GM23338 (cell line): ENCODE measurements around the gene DDX24. TPM values are rescaled to one million over a fixed set of nuclear protein-coding genes. Genes with fewer than 3 reads are reported as not detected.

Source experiments
- ATAC-seq: fragments of 200-7000 bp; cut with Tn5 transposase; 3 replicates; pipeline ENCODE4 v1.9.1; 2020
- DNase-seq: peaks from one replicate; pipeline ENCODE4 v3.0.0-alpha.2; 2015; ENCODE audit warnings: low spot score
- H2AFZ ChIP-seq: fragments of 200-600 bp; sonication (generic); 2 replicates; pipeline ENCODE4 v1.8.0; 2016; ENCODE audit warnings: antibody characterized with exemption, mild to moderate bottlenecking, moderate library complexity
- H3F3A ChIP-seq: fragments of 200-600 bp; sonication (generic); replicated peaks from 2 replicates; pipeline ENCODE4 v1.8.0; 2017; ENCODE audit warnings: antibody characterized with exemption, mixed run types, low read depth
- H3K27ac ChIP-seq: fragments of 200-600 bp; sonication (generic); 2 replicates; pipeline ENCODE4 v1.6.1; 2016; ENCODE audit warnings: low read depth
- H3K27me3 ChIP-seq: fragments of 200-600 bp; sonication (generic); 2 replicates; pipeline ENCODE4 v1.8.0; 2016; ENCODE audit warnings: mild to moderate bottlenecking, mixed run types, moderate library complexity; ENCODE audit not compliant: insufficient read depth
- H3K36me3 ChIP-seq: fragments of 200-600 bp; sonication (generic); 2 replicates; pipeline ENCODE4 v1.8.0; 2016; ENCODE audit warnings: mild to moderate bottlenecking; ENCODE audit not compliant: insufficient read depth
- H3K4me1 ChIP-seq: fragments of 200-600 bp; sonication (generic); 2 replicates; pipeline ENCODE4 v1.8.0; 2016; ENCODE audit warnings: mild to moderate bottlenecking, moderate library complexity; ENCODE audit not compliant: insufficient read depth
- H3K4me2 ChIP-seq: fragments of 200-600 bp; sonication (generic); 2 replicates; pipeline ENCODE4 v1.7.1; 2017; ENCODE audit warnings: mixed run types
- H3K4me3 ChIP-seq: fragments of 200-600 bp; sonication (generic); 2 replicates; pipeline ENCODE4 v1.6.1; 2016; ENCODE audit warnings: mixed run types
- H3K79me2 ChIP-seq: fragments of 200-600 bp; sonication (generic); replicated peaks from 2 replicates; pipeline ENCODE4 v1.8.0; 2017; ENCODE audit warnings: mild to moderate bottlenecking; ENCODE audit not compliant: insufficient read depth
- H3K9me2 ChIP-seq: fragments of 200-600 bp; sonication (generic); 2 replicates; pipeline ENCODE4 v1.8.0; 2017; ENCODE audit not compliant: insufficient read depth
- H4K20me1 ChIP-seq: fragments of 200-600 bp; sonication (generic); replicated peaks from 2 replicates; pipeline ENCODE4 v1.8.0; 2017; ENCODE audit warnings: mild to moderate bottlenecking; ENCODE audit not compliant: insufficient read depth
- H3K27ac Mint-ChIP-seq: 2 replicates; pipeline ENCODE4 v1.8.0; 2020; ENCODE audit warnings: inconsistent platforms, mild to moderate bottlenecking, moderate library complexity, mixed read lengths
- H3K27me3 Mint-ChIP-seq: 3 replicates; pipeline ENCODE4 v1.8.0; 2022; ENCODE audit warnings: low read depth, mild to moderate bottlenecking, moderate library complexity, mixed read lengths, inconsistent platforms; ENCODE audit not compliant: insufficient read depth, poor library complexity
- H3K36me3 Mint-ChIP-seq: 3 replicates; pipeline ENCODE4 v1.8.0; 2021; ENCODE audit warnings: low read depth, mild to moderate bottlenecking, inconsistent platforms, moderate library complexity, mixed read lengths
- H3K4me1 Mint-ChIP-seq: 3 replicates; pipeline ENCODE4 v1.8.0; 2020; ENCODE audit warnings: mild to moderate bottlenecking, inconsistent platforms, mixed read lengths
- H3K4me3 Mint-ChIP-seq: 3 replicates; pipeline ENCODE4 v1.8.0; 2021; ENCODE audit warnings: moderate library complexity, mild to moderate bottlenecking, inconsistent platforms, mixed read lengths
- H3K9me3 Mint-ChIP-seq: 3 replicates; pipeline ENCODE4 v1.8.0; 2020; ENCODE audit warnings: moderate library complexity, mild to moderate bottlenecking, inconsistent platforms, mixed read lengths
- CREB1 ChIP-seq: fragments of 250-450 bp; sonication (Bioruptor Pico); IDR thresholded peaks from 2 replicates; pipeline ENCODE4 v1.5.0; 2020; ENCODE audit warnings: low read depth, mild to moderate bottlenecking, moderate library complexity
- EZH2 ChIP-seq: fragments of 200-600 bp; sonication (generic); IDR thresholded peaks from one replicate; pipeline ENCODE4 v1.8.0; 2017; ENCODE audit warnings: antibody characterized with exemption, mild to moderate bottlenecking, low read depth; ENCODE audit not compliant: unreplicated experiment
- EZH2phosphoT487 ChIP-seq: fragments of 200-600 bp; sonication (generic); IDR thresholded peaks from one replicate; pipeline ENCODE4 v1.8.1; 2018; ENCODE audit warnings: antibody characterized with exemption; ENCODE audit not compliant: unreplicated experiment
- JUNB ChIP-seq: IDR thresholded peaks from one replicate; pipeline ENCODE4 v1.6.1; 2016; ENCODE audit warnings: antibody characterized with exemption; ENCODE audit not compliant: unreplicated experiment
- NANOG ChIP-seq: IDR thresholded peaks from 2 replicates; pipeline ENCODE4 v1.6.1; 2016; ENCODE audit warnings: antibody characterized with exemption, borderline replicate concordance
- POLR2AphosphoS5 ChIP-seq: IDR thresholded peaks from 2 replicates; pipeline ENCODE4 v1.6.1; 2016; ENCODE audit warnings: antibody characterized with exemption, low read depth
- REST ChIP-seq: IDR thresholded peaks from one replicate; pipeline ENCODE4 v1.6.1; 2018; ENCODE audit warnings: antibody characterized with exemption; ENCODE audit not compliant: unreplicated experiment
- STAT1 ChIP-seq: IDR thresholded peaks from one replicate; pipeline ENCODE4 v1.6.1; 2016; ENCODE audit warnings: antibody characterized with exemption; ENCODE audit not compliant: unreplicated experiment
- ZNF114 ChIP-seq: fragments of 250-450 bp; sonication (Bioruptor Pico); IDR thresholded peaks from 2 replicates; pipeline ENCODE4 v1.5.0; 2020; ENCODE audit warnings: mild to moderate bottlenecking, moderate library complexity
- ZNF331 ChIP-seq: fragments of 250-450 bp; sonication (Bioruptor Pico); IDR thresholded peaks from 2 replicates; pipeline ENCODE4 v1.5.0; 2020; ENCODE audit warnings: low read depth, mild to moderate bottlenecking, moderate library complexity
- ZNF462 ChIP-seq: fragments of 250-450 bp; sonication (Bioruptor Pico); IDR thresholded peaks from 2 replicates; pipeline ENCODE4 v1.5.0; 2020; ENCODE audit warnings: mild to moderate bottlenecking, moderate library complexity
- polyA plus RNA-seq: library from polyadenylated mRNA; unstranded; fragments of >200 nt; fragmentation: Nextera tagmentation; extraction: Ambion mirVana; gene quantifications from 2 replicates; pipeline ENCODE4 v1.2.1, GENCODE V29; 2016
- total RNA-seq: library from RNA; depleted of rRNA; stranded (reverse); fragments of >200 nt; shearing (Covaris generic); gene quantifications from 2 replicates; pipeline ENCODE4 v1.2.3, GENCODE V29; 2014
- TF ChIP-seq, protein P1 (sequence below), 2 experiments: fragments of 200-600 bp in 1 of 2; sonication (generic) in 1 of 2; conservative IDR thresholded peaks; 2 replicates each; pipeline versions ENCODE4 v1.5.1 to v1.6.1; 2016 to 2017; ENCODE audit warnings: antibody characterized with exemption in 2 of 2, low read depth in 2 of 2, mild to moderate bottlenecking in 2 of 2, moderate library complexity in 1 of 2
- TF ChIP-seq, protein P2 (sequence below): IDR thresholded peaks from 2 replicates; pipeline ENCODE4 v1.6.1; 2016; ENCODE audit warnings: antibody characterized with exemption

Gene DDX24
- total and polyA plus RNA-seq, 2 experiments from 2014 or later, result 150 to 265 TPM

- Histone ChIP-seq H3F3A (no peaks in the 10 kb centered on the region), H3K27ac (no peak overlapping the region), H2AFZ (peak overlapping the region; percentile 87), H3K27me3 (no peaks in the 10 kb centered on the region), H3K4me2 (peak overlapping the region; percentile 87), H3K79me2 (peaks cover 53% of the 10 kb centered on the region), H3K36me3 (peaks cover 5% of the 10 kb centered on the region; the same call in 1 of the 2 replicates), H3K9me2 (no peaks in the 10 kb centered on the region), H3K4me3 (peak overlapping the region; percentile 99), H4K20me1 (peaks cover 31% of the 10 kb centered on the region), H3K4me1 (peaks cover 16% of the 10 kb centered on the region)
- DNase-seq (no peak), ATAC-seq (peak; percentile 47)
- TF ChIP-seq ZNF331 (CRISPR knock-in tag) (no peak), CREB1 (no peak), REST (no peak), ZNF114 (CRISPR knock-in tag) (no peak), POLR2AphosphoS5 (no peak), EZH2phosphoT487 (no peak), STAT1 (no peak), ZNF462 (CRISPR knock-in tag) (no peak), JUNB (no peak), EZH2 (no peak), NANOG (no peak)
- TF ChIP-seq, protein P1, sequence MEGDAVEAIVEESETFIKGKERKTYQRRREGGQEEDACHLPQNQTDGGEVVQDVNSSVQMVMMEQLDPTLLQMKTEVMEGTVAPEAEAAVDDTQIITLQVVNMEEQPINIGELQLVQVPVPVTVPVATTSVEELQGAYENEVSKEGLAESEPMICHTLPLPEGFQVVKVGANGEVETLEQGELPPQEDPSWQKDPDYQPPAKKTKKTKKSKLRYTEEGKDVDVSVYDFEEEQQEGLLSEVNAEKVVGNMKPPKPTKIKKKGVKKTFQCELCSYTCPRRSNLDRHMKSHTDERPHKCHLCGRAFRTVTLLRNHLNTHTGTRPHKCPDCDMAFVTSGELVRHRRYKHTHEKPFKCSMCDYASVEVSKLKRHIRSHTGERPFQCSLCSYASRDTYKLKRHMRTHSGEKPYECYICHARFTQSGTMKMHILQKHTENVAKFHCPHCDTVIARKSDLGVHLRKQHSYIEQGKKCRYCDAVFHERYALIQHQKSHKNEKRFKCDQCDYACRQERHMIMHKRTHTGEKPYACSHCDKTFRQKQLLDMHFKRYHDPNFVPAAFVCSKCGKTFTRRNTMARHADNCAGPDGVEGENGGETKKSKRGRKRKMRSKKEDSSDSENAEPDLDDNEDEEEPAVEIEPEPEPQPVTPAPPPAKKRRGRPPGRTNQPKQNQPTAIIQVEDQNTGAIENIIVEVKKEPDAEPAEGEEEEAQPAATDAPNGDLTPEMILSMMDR (conservative IDR thresholded peaks at IDR 0.05; ENCODE audit: low read depth in 2 of 2), result no peak
- TF ChIP-seq, protein P2, sequence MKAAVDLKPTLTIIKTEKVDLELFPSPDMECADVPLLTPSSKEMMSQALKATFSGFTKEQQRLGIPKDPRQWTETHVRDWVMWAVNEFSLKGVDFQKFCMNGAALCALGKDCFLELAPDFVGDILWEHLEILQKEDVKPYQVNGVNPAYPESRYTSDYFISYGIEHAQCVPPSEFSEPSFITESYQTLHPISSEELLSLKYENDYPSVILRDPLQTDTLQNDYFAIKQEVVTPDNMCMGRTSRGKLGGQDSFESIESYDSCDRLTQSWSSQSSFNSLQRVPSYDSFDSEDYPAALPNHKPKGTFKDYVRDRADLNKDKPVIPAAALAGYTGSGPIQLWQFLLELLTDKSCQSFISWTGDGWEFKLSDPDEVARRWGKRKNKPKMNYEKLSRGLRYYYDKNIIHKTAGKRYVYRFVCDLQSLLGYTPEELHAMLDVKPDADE, result no peak
- Mint-ChIP-seq H3K4me3 (peak overlapping the region; percentile 98), H3K27ac (peak overlapping the region; percentile 92; the same call in 1 of the 2 replicates), H3K4me1 (peaks cover 24% of the 10 kb centered on the region), H3K27me3 (peaks cover 2% of the 10 kb centered on the region), H3K36me3 (peaks cover 30% of the 10 kb centered on the region), H3K9me3 (no peaks in the 10 kb centered on the region; the same call in 2 of the 3 replicates)
Observed at GRCh38 chr14:94081386-94081820, 401 bp upstream of the DDX24 start.
